A549 treated with CORT108297 at 1 μM for 4 hours (cell line): ENCODE results near the gene UBE2D4. TPM values are rescaled to one million over a fixed set of nuclear protein-coding genes. Genes with fewer than 3 reads are reported as not detected.

ENCODE experiments used
- total RNA-seq: library from RNA; stranded (reverse); fragments of 200-300 nt; extraction: Qiagen RNA extraction; gene quantifications from 5 replicates; pipeline ENCODE4 v1.2.3, GENCODE V29; 2022

The UBE2D4 gene
- total RNA-seq: 7.1 to 11.7 TPM (median 10.1 TPM) in 5 replicates

DNA sequence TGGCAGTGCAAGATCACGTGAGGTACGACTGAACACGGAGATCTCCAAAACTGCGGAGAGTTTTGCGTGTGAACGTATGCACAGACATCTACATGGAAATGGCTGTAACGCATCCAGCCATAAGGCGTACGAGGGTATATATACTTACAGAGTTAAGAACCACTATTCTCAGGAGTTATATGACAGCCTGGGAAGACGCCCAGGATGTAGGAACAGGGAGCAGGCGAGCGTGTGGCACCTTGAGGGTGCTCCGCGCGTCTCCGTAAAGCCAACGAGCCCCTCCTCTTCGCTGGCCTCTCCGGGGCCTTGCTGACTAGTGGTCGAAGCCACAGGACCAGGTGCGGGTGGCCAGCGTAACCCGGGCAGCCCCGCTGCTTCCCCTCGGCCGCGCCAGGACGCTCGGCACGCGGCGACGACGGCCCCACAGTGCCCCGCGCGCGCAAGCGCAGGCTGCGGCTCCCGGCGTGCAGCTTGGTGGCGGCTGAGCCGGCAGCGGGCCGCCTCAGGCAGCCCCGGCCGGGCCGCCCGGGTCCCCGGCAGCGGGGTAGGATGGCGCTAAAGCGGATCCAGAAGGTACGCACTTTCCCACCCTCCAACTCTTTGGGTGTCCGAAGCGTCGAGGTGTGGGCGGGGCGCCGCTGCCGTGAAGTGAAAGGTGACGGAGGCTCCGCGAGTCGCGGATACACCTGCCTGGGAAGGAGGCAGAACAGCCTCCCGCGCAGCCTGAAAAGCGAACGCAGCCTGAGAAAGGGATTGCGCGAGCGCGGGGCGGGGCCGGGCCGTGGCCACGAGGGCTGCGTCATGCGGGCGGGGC, at the start of gene UBE2D4:
Gene UBE2D4 (plus strand): TSS at position 453 of the 814 bp plus-strand sequence. CDS start 97 bp downstream, at position 550.

DNA sequence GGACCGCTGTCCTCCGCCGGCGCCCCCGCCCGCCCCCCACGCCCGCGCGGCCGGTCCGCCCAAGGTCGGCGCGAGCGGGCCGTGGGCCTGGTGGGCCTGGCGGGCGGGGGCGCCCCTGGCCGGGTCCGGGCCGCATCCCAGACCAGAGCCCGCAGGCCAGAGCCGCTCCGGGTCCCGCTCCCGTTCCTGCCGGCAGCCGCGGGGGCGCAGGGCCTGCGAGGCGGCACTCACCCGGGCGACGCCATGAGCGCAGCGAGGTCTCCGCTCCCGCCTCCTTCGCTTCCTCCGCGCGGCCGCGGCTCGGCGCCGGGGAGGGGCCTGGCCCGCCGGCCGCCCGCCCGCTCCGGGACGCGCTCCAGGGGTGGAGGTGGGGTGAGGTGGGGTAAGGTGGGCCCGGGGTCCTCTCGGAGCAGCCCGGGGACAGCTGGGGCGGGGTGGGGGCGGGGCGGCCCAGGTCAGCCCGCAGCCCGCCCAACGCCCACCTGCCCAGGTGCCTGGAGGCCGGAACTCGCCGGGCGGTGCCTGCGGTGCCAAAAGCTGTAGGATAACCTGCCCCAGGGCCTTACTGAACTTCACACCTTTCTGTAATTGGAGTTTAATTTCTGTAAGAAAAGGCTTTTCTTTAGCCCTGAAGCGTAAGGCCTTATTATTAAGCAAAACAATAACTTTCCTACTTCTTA, 19.8 kb upstream of the UBE2D4 start, which contains the start of gene URGCP:
Gene URGCP (minus strand): TSS at position 266 of the 680 bp plus-strand sequence. CDS start 21 bp downstream, at position 245.

DNA sequence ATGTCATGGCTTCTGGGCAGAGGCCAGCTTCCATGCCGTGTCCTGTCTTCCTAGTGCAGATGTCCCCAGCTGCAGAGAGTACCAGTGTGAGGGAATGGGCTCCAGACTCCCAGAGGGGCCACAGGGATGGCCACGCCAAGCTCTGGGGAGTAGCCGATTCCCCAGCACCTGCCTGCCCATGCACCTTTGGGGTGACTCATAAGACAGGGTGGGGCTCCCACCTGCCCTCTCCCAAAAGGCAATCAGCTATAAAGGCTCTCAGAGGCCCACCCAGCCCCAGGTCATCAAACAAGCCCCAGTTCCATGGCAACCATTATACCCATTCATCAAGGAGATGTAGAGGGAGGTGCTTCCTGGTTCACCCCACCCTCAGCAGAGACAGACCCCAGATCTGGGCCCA, 71.3 kb downstream of the UBE2D4 start, which contains the start of gene SPDYE1:
Gene SPDYE1 (plus strand): TSS at position 366 of the 400 bp plus-strand sequence. CDS start 2,053 bp downstream, outside the sequence.

Other genes starting within 250 kb of the UBE2D4 start
- gene COA1, start 196.9 kb upstream of the UBE2D4 start, total RNA-seq: 87.3 to 91.7 TPM (median 88.9 TPM) in 5 replicates
- 67.3 to 79.6 TPM (median 71.9 TPM) in 5 replicates for gene BLVRA, start 167.8 kb upstream of the UBE2D4 start, total RNA-seq
- gene MRPS24, start 56.9 kb upstream of the UBE2D4 start, total RNA-seq: 239 to 271 TPM (median 265 TPM) in 5 replicates
- 25.5 to 29.3 TPM (median 28.3 TPM) in 5 replicates for gene URGCP, start 19.8 kb upstream of the UBE2D4 start, total RNA-seq
- not detected in 5 replicates for gene SPDYE1, start 71.5 kb downstream of the UBE2D4 start, total RNA-seq
- 56.5 to 77.6 TPM (median 70.8 TPM) in 5 replicates for gene DBNL, start 118.3 kb downstream of the UBE2D4 start, total RNA-seq
- gene PGAM2, start 139.1 kb downstream of the UBE2D4 start, total RNA-seq: not detected in 5 replicates
- 4.1 to 8.5 TPM (median 7.2 TPM) in 5 replicates for gene POLM, start 156.1 kb downstream of the UBE2D4 start, total RNA-seq
- gene AEBP1, start 177.9 kb downstream of the UBE2D4 start, total RNA-seq: 0.02 TPM in 1 of 5 replicates, not detected in the others
- 144 to 174 TPM (median 172 TPM) in 5 replicates for gene POLD2, start 197.1 kb downstream of the UBE2D4 start, total RNA-seq
- gene MYL7, start 214.9 kb downstream of the UBE2D4 start, total RNA-seq: not detected in 5 replicates